Measurements from ENCODE around the gene NDUFS8. TPM values are rescaled to one million over a fixed set of nuclear protein-coding genes. Genes with fewer than 3 reads are reported as not detected.

Gene NDUFS8
- total and polyA plus RNA-seq, 2 donors, result 84.1 to 145 TPM

GRCh38 chr11:68027667-68028066, 2.8 kb upstream of the NDUFS8 start:
- DNase-seq (ENCODE audit: low read depth in 6 of 9, low spot score in 9 of 9), result no peak
- Histone ChIP-seq H3K9me3 (ENCODE audit: control insufficient read depth in 2 of 2, insufficient read depth in 1 of 2, low read length in 1 of 2) (peaks cover 0 to 18% of the 10 kb centered on the region in 2 donors), H3K27ac (ENCODE audit: low read depth in 1 of 2, low read length in 1 of 2) (no peak overlapping the region), H3K27me3 (ENCODE audit: control insufficient read depth in 2 of 2, insufficient read depth in 1 of 2, low read length in 1 of 2) (no peaks in the 10 kb centered on the region), H3K36me3 (ENCODE audit: control insufficient read depth in 2 of 2, insufficient read depth in 2 of 2, low read length in 1 of 2) (peaks cover 0 to 7% of the 10 kb centered on the region in 2 donors), H3K4me1 (ENCODE audit: control insufficient read depth in 2 of 2, insufficient read depth in 2 of 2, low read length in 2 of 2) (peaks cover 16 to 27% of the 10 kb centered on the region in 2 donors), H3K4me3 (ENCODE audit: low read length in 2 of 2) (no peak overlapping the region)
- WGBS, result 95% methylated on average over 21 of the region's 21 CpGs

GRCh38 chr11:68028802-68029545, 1.5 kb upstream of the NDUFS8 start:
- Histone ChIP-seq H3K27me3 (ENCODE audit: control insufficient read depth in 2 of 2, insufficient read depth in 1 of 2, low read length in 1 of 2) (no peaks in the 10 kb centered on the region), H3K27ac (ENCODE audit: low read depth in 1 of 2, low read length in 1 of 2) (no peak overlapping the region), H3K4me1 (ENCODE audit: control insufficient read depth in 2 of 2, insufficient read depth in 2 of 2, low read length in 2 of 2) (peaks cover 16 to 27% of the 10 kb centered on the region in 2 donors), H3K36me3 (ENCODE audit: control insufficient read depth in 2 of 2, insufficient read depth in 2 of 2, low read length in 1 of 2) (peaks cover 12 to 20% of the 10 kb centered on the region in 2 donors), H3K4me3 (ENCODE audit: low read length in 2 of 2) (no peak overlapping the region), H3K9me3 (ENCODE audit: control insufficient read depth in 2 of 2, insufficient read depth in 1 of 2, low read length in 1 of 2) (peaks cover 0 to 17% of the 10 kb centered on the region in 2 donors)
- 93% methylated on average over 12 of the region's 12 CpGs for WGBS
- no peak for DNase-seq (ENCODE audit: low read depth in 6 of 9, low spot score in 9 of 9)

- Histone ChIP-seq H3K27ac (ENCODE audit: low read depth in 1 of 2, low read length in 1 of 2) (peak overlapping the region; percentile 80 to 90), H3K9me3 (ENCODE audit: control insufficient read depth in 2 of 2, insufficient read depth in 1 of 2, low read length in 1 of 2) (peaks cover 0 to 11% of the 10 kb centered on the region in 2 donors), H3K36me3 (ENCODE audit: control insufficient read depth in 2 of 2, insufficient read depth in 2 of 2, low read length in 1 of 2) (peaks cover 17 to 24% of the 10 kb centered on the region in 2 donors), H3K27me3 (ENCODE audit: control insufficient read depth in 2 of 2, insufficient read depth in 1 of 2, low read length in 1 of 2) (no peaks in the 10 kb centered on the region), H3K4me3 (ENCODE audit: low read length in 2 of 2) (peak overlapping the region; percentile 79 to 89), H3K4me1 (ENCODE audit: control insufficient read depth in 2 of 2, insufficient read depth in 2 of 2, low read length in 2 of 2) (peaks cover 16 to 27% of the 10 kb centered on the region in 2 donors)
- DNase-seq (ENCODE audit: low read depth in 6 of 9, low spot score in 9 of 9), result no peak
- 17% methylated on average over 10 of the region's 10 CpGs for WGBS
Observed at GRCh38 chr11:68031144-68031464, 623 bp downstream of the NDUFS8 start.

GRCh38 chr11:68032003-68032402, 1.5 kb downstream of the NDUFS8 start:
- WGBS, result 85% methylated on average over 9 of the region's 9 CpGs
- H3K27me3 ChIP-seq (ENCODE audit: control insufficient read depth in 2 of 2, insufficient read depth in 1 of 2, low read length in 1 of 2), result no peaks in the 10 kb centered on the region
- peaks cover 0 to 11% of the 10 kb centered on the region in 2 donors for H3K9me3 ChIP-seq (ENCODE audit: control insufficient read depth in 2 of 2, insufficient read depth in 1 of 2, low read length in 1 of 2)
- peaks cover 16 to 28% of the 10 kb centered on the region in 2 donors for H3K4me1 ChIP-seq (ENCODE audit: control insufficient read depth in 2 of 2, insufficient read depth in 2 of 2, low read length in 2 of 2)
- no peak for DNase-seq (ENCODE audit: low read depth in 6 of 9, low spot score in 9 of 9)
- H3K36me3 ChIP-seq (ENCODE audit: control insufficient read depth in 2 of 2, insufficient read depth in 2 of 2, low read length in 1 of 2), result peaks cover 17 to 33% of the 10 kb centered on the region in 2 donors
- H3K27ac ChIP-seq (ENCODE audit: low read depth in 1 of 2, low read length in 1 of 2), result no peak overlapping the region
- H3K4me3 ChIP-seq (ENCODE audit: low read length in 2 of 2), result no peak overlapping the region

GRCh38 chr11:68032997-68033707, 2.7 kb downstream of the NDUFS8 start:
- no peak for DNase-seq (ENCODE audit: low read depth in 6 of 9, low spot score in 9 of 9)
- Histone ChIP-seq H3K9me3 (ENCODE audit: control insufficient read depth in 2 of 2, insufficient read depth in 1 of 2, low read length in 1 of 2) (peaks cover 0 to 11% of the 10 kb centered on the region in 2 donors), H3K27ac (ENCODE audit: low read depth in 1 of 2, low read length in 1 of 2) (no peak overlapping the region), H3K36me3 (ENCODE audit: control insufficient read depth in 2 of 2, insufficient read depth in 2 of 2, low read length in 1 of 2) (peaks cover 17 to 34% of the 10 kb centered on the region in 2 donors), H3K4me3 (ENCODE audit: low read length in 2 of 2) (no peak overlapping the region), H3K27me3 (ENCODE audit: control insufficient read depth in 2 of 2, insufficient read depth in 1 of 2, low read length in 1 of 2) (no peaks in the 10 kb centered on the region), H3K4me1 (ENCODE audit: control insufficient read depth in 2 of 2, insufficient read depth in 2 of 2, low read length in 2 of 2) (peaks cover 16 to 36% of the 10 kb centered on the region in 2 donors)
- WGBS, result 97% methylated on average over 29 of the region's 29 CpGs

GRCh38 chr11:68033708-68034045, 3.2 kb downstream of the NDUFS8 start:
- H3K27me3 ChIP-seq (ENCODE audit: control insufficient read depth in 2 of 2, insufficient read depth in 1 of 2, low read length in 1 of 2), result no peaks in the 10 kb centered on the region
- peaks cover 0 to 11% of the 10 kb centered on the region in 2 donors for H3K9me3 ChIP-seq (ENCODE audit: control insufficient read depth in 2 of 2, insufficient read depth in 1 of 2, low read length in 1 of 2)
- H3K27ac ChIP-seq (ENCODE audit: low read depth in 1 of 2, low read length in 1 of 2), result no peak overlapping the region
- H3K4me1 ChIP-seq (ENCODE audit: control insufficient read depth in 2 of 2, insufficient read depth in 2 of 2, low read length in 2 of 2), result peaks cover 19 to 42% of the 10 kb centered on the region in 2 donors
- H3K4me3 ChIP-seq (ENCODE audit: low read length in 2 of 2), result no peak overlapping the region
- 97% methylated on average over 12 of the region's 12 CpGs for WGBS
- H3K36me3 ChIP-seq (ENCODE audit: control insufficient read depth in 2 of 2, insufficient read depth in 2 of 2, low read length in 1 of 2), result peaks cover 17 to 34% of the 10 kb centered on the region in 2 donors
- no peak for DNase-seq (ENCODE audit: low read depth in 6 of 9, low spot score in 9 of 9)

- H3K36me3 ChIP-seq (ENCODE audit: control insufficient read depth in 2 of 2, insufficient read depth in 2 of 2, low read length in 1 of 2), result peaks cover 17 to 34% of the 10 kb centered on the region in 2 donors
- H3K27me3 ChIP-seq (ENCODE audit: control insufficient read depth in 2 of 2, insufficient read depth in 1 of 2, low read length in 1 of 2), result no peaks in the 10 kb centered on the region
- 94% methylated on average over 13 of the region's 13 CpGs for WGBS
- peaks cover 28 to 47% of the 10 kb centered on the region in 2 donors for H3K4me1 ChIP-seq (ENCODE audit: control insufficient read depth in 2 of 2, insufficient read depth in 2 of 2, low read length in 2 of 2)
- DNase-seq (ENCODE audit: low read depth in 6 of 9, low spot score in 9 of 9), result no peak
- no peak overlapping the region for H3K4me3 ChIP-seq (ENCODE audit: low read length in 2 of 2)
- H3K9me3 ChIP-seq (ENCODE audit: control insufficient read depth in 2 of 2, insufficient read depth in 1 of 2, low read length in 1 of 2), result peaks cover 0 to 7% of the 10 kb centered on the region in 2 donors
- H3K27ac ChIP-seq (ENCODE audit: low read depth in 1 of 2, low read length in 1 of 2), result no peak overlapping the region
Observed at GRCh38 chr11:68035266-68035876, 4.9 kb downstream of the NDUFS8 start.

- Histone ChIP-seq H3K27ac (ENCODE audit: low read depth in 1 of 2, low read length in 1 of 2) (peak overlapping the region in 1 of 2 donors; percentile 66), H3K9me3 (ENCODE audit: control insufficient read depth in 2 of 2, insufficient read depth in 1 of 2, low read length in 1 of 2) (peaks cover 0 to 4% of the 10 kb centered on the region in 2 donors), H3K4me1 (ENCODE audit: control insufficient read depth in 2 of 2, insufficient read depth in 2 of 2, low read length in 2 of 2) (peaks cover 27 to 52% of the 10 kb centered on the region in 2 donors), H3K4me3 (ENCODE audit: low read length in 2 of 2) (no peak overlapping the region), H3K36me3 (ENCODE audit: control insufficient read depth in 2 of 2, insufficient read depth in 2 of 2, low read length in 1 of 2) (peaks cover 18 to 34% of the 10 kb centered on the region in 2 donors), H3K27me3 (ENCODE audit: control insufficient read depth in 2 of 2, insufficient read depth in 1 of 2, low read length in 1 of 2) (no peaks in the 10 kb centered on the region)
- DNase-seq (ENCODE audit: low read depth in 6 of 9, low spot score in 9 of 9), result no peak
- WGBS, result 91% methylated on average over 27 of the region's 27 CpGs
Observed at GRCh38 chr11:68036141-68036716, 5.7 kb downstream of the NDUFS8 start.

All from thymus (tissue), 11 donors.